OCI-LY7 (cell line): ENCODE results near the gene NTN3. TPM values are rescaled to one million over a fixed set of nuclear protein-coding genes. Genes with fewer than 3 reads are reported as not detected.

Experiments used
- BruUV-seq: library from RNA; stranded (reverse); fragments of 400-500 nt; replicated peaks from 2 replicates; lab custom pipeline; 2021; lab: Mats Ljungman, UMichigan
- CTCF ChIA-PET: fragments of 300-600 bp; sonication (Branson Sonifier 250); formaldehyde crosslinking; loops from one replicate; lab custom pipeline; 2022; ENCODE audit warnings: antibody characterized with exemption; ENCODE audit not compliant: unreplicated experiment; lab: Charles Lee
- POLR2A ChIA-PET: fragments of 300-600 bp; sonication (Branson Sonifier 250); formaldehyde crosslinking; loops from one replicate; lab custom pipeline; 2022; ENCODE audit warnings: antibody characterized with exemption; lab: Charles Lee
- DNase-seq: peaks from one replicate; pipeline ENCODE4 v3.0.0-alpha.2; 2015; ENCODE audit warnings: low spot score
- H2AFZ ChIP-seq: fragments of 200-600 bp; sonication (generic), shearing (Covaris generic); 2 replicates; pipeline ENCODE4 v1.6.1; 2014; ENCODE audit warnings: mild to moderate bottlenecking, antibody characterized with exemption, low read length, moderate library complexity
- H3K27ac ChIP-seq: fragments of 200-600 bp; sonication (generic); 2 replicates; pipeline ENCODE4 v1.5.1; 2014; ENCODE audit warnings: mixed run types, low read depth, mild to moderate bottlenecking, moderate library complexity, low read length, inconsistent platforms; ENCODE audit not compliant: poor library complexity, severe bottlenecking
- H3K36me3 ChIP-seq: fragments of 200-600 bp; sonication (generic); 2 replicates; pipeline ENCODE4 v1.6.1; 2014; ENCODE audit warnings: mild to moderate bottlenecking, antibody characterized with exemption, low read length, moderate library complexity, mixed read lengths; ENCODE audit not compliant: insufficient read depth
- H3K4me1 ChIP-seq: fragments of 200-600 bp; sonication (generic); 2 replicates; pipeline ENCODE4 v1.5.1; 2014; ENCODE audit warnings: mild to moderate bottlenecking, low read length; ENCODE audit not compliant: insufficient read depth, poor library complexity, severe bottlenecking
- H3K4me2 ChIP-seq: fragments of 200-600 bp; sonication (generic); 2 replicates; pipeline ENCODE4 v1.6.1; 2014; ENCODE audit warnings: mild to moderate bottlenecking, low read length
- H3K4me3 ChIP-seq: fragments of 200-600 bp; sonication (generic); 2 replicates; pipeline ENCODE4 v1.5.1; 2014; ENCODE audit warnings: mild to moderate bottlenecking, low read depth, low read length; ENCODE audit not compliant: poor library complexity, severe bottlenecking
- H3K79me2 ChIP-seq: fragments of 200-600 bp; sonication (generic); 2 replicates; pipeline ENCODE4 v1.6.1; 2016; ENCODE audit warnings: low read depth, mild to moderate bottlenecking, low read length, moderate library complexity, mixed read lengths; ENCODE audit not compliant: insufficient read depth
- H3K9me2 ChIP-seq: fragments of 200-600 bp; sonication (generic); 2 replicates; pipeline ENCODE4 v1.6.1; 2016; ENCODE audit warnings: mild to moderate bottlenecking, low read length, mixed read lengths; ENCODE audit not compliant: insufficient read depth
- H3K9me3 ChIP-seq: fragments of 200-600 bp; sonication (generic); 2 replicates; pipeline ENCODE4 v1.6.1; 2014; ENCODE audit warnings: mild to moderate bottlenecking, mixed run types, low read length, mixed read lengths
- H4K20me1 ChIP-seq: fragments of 200-600 bp; sonication (generic); 2 replicates; pipeline ENCODE4 v1.6.1; 2014; ENCODE audit warnings: mild to moderate bottlenecking, antibody characterized with exemption, low read length, moderate library complexity, mixed read lengths; ENCODE audit not compliant: insufficient read depth
- EZH2phosphoT487 ChIP-seq: fragments of 200-600 bp; sonication (generic); IDR thresholded peaks from 2 replicates; pipeline ENCODE4 v1.6.1; 2018; ENCODE audit warnings: low read depth, borderline replicate concordance, mild to moderate bottlenecking, mixed run types, antibody characterized with exemption, low read length, moderate library complexity, mixed read lengths
- intact Hi-C: fragments of 100-400 bp; cut with micrococcal nuclease; formaldehyde crosslinking; loops from one replicate; pipeline ENCODE4 v1.10.0; 2022; ENCODE audit not compliant: unreplicated experiment
- total RNA-seq, 2 experiments: library from RNA; depleted of rRNA in 1 of 2; stranded (reverse); fragments of >200 nt in 1 of 2; shearing (Covaris generic) in 1 of 2; gene quantifications; 2 replicates each; pipeline ENCODE4 v1.2.3, GENCODE V29; 2014 to 2022
- TF ChIP-seq, protein P1 (sequence below): fragments of 200-600 bp; sonication (generic); conservative IDR thresholded peaks from 2 replicates; pipeline ENCODE4 v1.5.1; 2014; ENCODE audit warnings: mild to moderate bottlenecking, antibody characterized with exemption, low read length, moderate library complexity, mixed read lengths

The NTN3 gene
- total RNA-seq, 2 experiments from 2014 or later = 1.7 to 2.3 TPM

DNA sequence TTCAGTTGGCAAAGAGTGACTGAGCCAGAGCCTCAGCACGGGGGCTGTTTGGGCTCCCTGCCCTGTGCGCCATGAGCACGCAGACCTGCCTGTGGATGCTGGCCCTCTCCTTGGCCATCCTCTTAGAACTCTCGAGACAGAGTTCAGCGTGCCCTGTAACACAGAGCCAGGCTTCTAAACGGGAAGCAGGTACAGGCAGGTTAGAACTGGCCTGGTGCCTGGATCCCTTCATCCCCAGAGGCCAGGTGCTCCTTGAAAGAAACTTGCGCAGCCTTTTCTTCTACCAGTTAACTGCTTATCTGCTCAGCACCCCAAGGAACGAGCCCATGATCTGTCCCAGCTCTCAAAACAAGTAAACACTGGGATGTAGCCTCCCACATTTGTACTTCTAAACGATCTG is 35.0 kb upstream of the NTN3 start:
- BruUV-seq = no TSS peak
- peaks cover 3% of the 10 kb centered on the region for H4K20me1 ChIP-seq
- H3K36me3 ChIP-seq = peaks cover 95% of the 10 kb centered on the region
- H2AFZ ChIP-seq = no peak overlapping the region
- intact Hi-C loops = no loop called here
- H3K79me2 ChIP-seq = peaks cover 20% of the 10 kb centered on the region
- no peak overlapping the region for H3K4me2 ChIP-seq
- H3K27ac ChIP-seq = no peak overlapping the region
- ChIA-PET CTCF (no interaction called here), POLR2A (no interaction called here)
- no peaks in the 10 kb centered on the region for H3K9me2 ChIP-seq
- no peaks in the 10 kb centered on the region for H3K9me3 ChIP-seq
- H3K4me3 ChIP-seq = no peak overlapping the region
- peaks cover 23% of the 10 kb centered on the region for H3K4me1 ChIP-seq
- no peak for TF ChIP-seq EZH2phosphoT487
- TF ChIP-seq, protein P1, sequence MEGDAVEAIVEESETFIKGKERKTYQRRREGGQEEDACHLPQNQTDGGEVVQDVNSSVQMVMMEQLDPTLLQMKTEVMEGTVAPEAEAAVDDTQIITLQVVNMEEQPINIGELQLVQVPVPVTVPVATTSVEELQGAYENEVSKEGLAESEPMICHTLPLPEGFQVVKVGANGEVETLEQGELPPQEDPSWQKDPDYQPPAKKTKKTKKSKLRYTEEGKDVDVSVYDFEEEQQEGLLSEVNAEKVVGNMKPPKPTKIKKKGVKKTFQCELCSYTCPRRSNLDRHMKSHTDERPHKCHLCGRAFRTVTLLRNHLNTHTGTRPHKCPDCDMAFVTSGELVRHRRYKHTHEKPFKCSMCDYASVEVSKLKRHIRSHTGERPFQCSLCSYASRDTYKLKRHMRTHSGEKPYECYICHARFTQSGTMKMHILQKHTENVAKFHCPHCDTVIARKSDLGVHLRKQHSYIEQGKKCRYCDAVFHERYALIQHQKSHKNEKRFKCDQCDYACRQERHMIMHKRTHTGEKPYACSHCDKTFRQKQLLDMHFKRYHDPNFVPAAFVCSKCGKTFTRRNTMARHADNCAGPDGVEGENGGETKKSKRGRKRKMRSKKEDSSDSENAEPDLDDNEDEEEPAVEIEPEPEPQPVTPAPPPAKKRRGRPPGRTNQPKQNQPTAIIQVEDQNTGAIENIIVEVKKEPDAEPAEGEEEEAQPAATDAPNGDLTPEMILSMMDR = no peak
- no peak for DNase-seq

DNA sequence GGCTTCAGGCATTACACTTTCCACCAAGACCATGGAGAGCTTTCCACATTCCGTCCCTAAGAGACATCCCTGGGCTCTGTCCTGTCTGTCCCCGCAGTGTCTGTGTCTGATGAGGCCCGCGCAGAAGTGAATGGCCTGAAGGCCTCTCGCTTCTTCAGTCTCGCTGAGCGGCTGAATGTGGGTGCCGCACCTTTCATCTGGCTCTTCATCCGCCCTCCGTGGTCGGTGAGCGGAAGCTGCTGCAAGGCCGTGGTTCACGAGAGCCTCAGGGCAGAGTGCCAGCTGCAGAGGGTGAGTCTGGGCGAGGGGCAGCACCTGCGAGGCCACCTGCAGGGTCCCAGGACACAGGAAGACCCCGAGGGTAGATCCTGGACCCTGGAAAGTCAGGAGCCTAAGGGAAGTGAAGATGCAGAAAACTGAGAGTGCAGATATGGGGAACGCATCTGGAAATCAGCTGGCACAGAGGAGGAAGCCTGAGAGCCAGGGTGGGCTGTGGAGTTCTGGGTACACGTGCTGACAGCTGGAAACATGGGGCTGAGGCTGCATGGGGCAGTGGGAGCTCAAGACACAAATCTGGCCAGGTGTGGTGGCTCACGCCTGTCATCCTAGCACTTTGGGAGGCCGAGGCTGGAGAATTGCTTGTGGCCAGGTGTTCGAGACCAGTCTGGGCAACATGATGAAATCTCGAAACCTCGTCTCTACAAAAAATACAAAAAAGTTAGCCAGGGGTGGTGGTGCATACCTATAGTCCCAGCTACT is 33.9 kb upstream of the NTN3 start:
- CTCF ChIA-PET = no interaction called here
- H3K36me3 ChIP-seq = peaks cover 90% of the 10 kb centered on the region
- H3K27ac ChIP-seq = no peak overlapping the region
- no peaks in the 10 kb centered on the region for H3K9me3 ChIP-seq
- H3K4me1 ChIP-seq = peaks cover 17% of the 10 kb centered on the region
- H3K79me2 ChIP-seq = peaks cover 10% of the 10 kb centered on the region; the same call in 1 of the 2 replicates
- BruUV-seq = no TSS peak
- no peaks in the 10 kb centered on the region for H3K9me2 ChIP-seq
- POLR2A ChIA-PET = no interaction called here
- no peaks in the 10 kb centered on the region for H4K20me1 ChIP-seq
- intact Hi-C loops = no loop called here
- no peak overlapping the region for H2AFZ ChIP-seq
- TF ChIP-seq, protein P1 = no peak
- TF ChIP-seq EZH2phosphoT487 = no peak
- no peak overlapping the region for H3K4me3 ChIP-seq
- no peak overlapping the region for H3K4me2 ChIP-seq
- no peak for DNase-seq

DNA sequence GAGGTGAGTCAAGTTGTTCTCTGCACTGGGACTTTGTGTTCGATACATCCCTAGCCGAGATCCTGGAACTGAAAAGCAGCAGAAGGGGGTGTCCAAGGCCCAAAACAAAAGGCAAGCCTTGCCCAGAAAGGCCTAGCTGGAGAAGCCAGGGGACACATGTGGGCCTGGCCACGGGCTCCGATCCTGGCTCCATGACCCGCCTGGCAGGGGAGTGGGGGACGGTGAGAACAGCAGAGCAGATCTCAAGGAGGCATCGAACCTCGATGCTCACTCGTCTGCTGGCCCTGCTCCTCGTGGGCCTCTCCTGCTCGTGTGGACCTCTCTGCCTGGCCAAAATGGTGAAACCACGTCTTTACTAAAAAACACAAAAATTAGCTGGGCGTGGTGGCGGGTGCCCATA is 33.0 kb upstream of the NTN3 start:
- DNase-seq = no peak
- POLR2A ChIA-PET = interaction anchor here (0.7 kb wide), 1 partner anchor 234 kb away, joined by 3 read pairs; no protein-coding TSS in a partner anchor
- intact Hi-C loops = no loop called here

More for the DNA sequence above, 33.0 kb upstream of the NTN3 start:
- Histone ChIP-seq H3K9me2 (no peaks in the 10 kb centered on the region), H3K27ac (no peak overlapping the region), H3K9me3 (no peaks in the 10 kb centered on the region), H3K79me2 (peaks cover under 1% of the 10 kb centered on the region; the same call in 1 of the 2 replicates), H3K4me2 (no peak overlapping the region), H3K4me3 (no peak overlapping the region), H2AFZ (no peak overlapping the region), H3K4me1 (peaks cover 17% of the 10 kb centered on the region), H3K36me3 (peaks cover 82% of the 10 kb centered on the region), H4K20me1 (no peaks in the 10 kb centered on the region)
- CTCF ChIA-PET = no interaction called here
- BruUV-seq = TSS peak; percentile 25
- TF ChIP-seq, protein P1 = no peak
- no peak for TF ChIP-seq EZH2phosphoT487
